ENCODE results near the gene CTNS.

- TF ChIP-seq POLR2A (IDR thresholded peaks at IDR 0.05), result no peak
- TF ChIP-seq CTCF (IDR thresholded peaks at IDR 0.05), result no peak
These were observed 39.3 kb downstream of the CTNS start for GRCh38 chr17:3675886-3676285.
